ENCODE measurements around the gene TMEM145. TPM values are rescaled to one million over a fixed set of nuclear protein-coding genes. Genes with fewer than 3 reads are reported as not detected.
A peak's percentile ranks its signal among the peaks of the same experiment; 100 is the strongest.

Gene TMEM145
- total and polyA plus RNA-seq, 8 donors, result 0.21 to 1.6 (median 0.89) TPM

- no peak for DNase-seq
- TF ChIP-seq, protein P1, sequence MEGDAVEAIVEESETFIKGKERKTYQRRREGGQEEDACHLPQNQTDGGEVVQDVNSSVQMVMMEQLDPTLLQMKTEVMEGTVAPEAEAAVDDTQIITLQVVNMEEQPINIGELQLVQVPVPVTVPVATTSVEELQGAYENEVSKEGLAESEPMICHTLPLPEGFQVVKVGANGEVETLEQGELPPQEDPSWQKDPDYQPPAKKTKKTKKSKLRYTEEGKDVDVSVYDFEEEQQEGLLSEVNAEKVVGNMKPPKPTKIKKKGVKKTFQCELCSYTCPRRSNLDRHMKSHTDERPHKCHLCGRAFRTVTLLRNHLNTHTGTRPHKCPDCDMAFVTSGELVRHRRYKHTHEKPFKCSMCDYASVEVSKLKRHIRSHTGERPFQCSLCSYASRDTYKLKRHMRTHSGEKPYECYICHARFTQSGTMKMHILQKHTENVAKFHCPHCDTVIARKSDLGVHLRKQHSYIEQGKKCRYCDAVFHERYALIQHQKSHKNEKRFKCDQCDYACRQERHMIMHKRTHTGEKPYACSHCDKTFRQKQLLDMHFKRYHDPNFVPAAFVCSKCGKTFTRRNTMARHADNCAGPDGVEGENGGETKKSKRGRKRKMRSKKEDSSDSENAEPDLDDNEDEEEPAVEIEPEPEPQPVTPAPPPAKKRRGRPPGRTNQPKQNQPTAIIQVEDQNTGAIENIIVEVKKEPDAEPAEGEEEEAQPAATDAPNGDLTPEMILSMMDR (IDR thresholded peaks at IDR 0.05), result no peak
- Histone ChIP-seq H3K27me3 (no peaks in the 10 kb centered on the region), H3K27ac (no peak overlapping the region), H3K4me1 (peaks cover 0 to 14% of the 10 kb centered on the region in 2 donors), H3K36me3 (peaks cover 0 to 22% of the 10 kb centered on the region in 2 donors), H3K4me3 (no peak overlapping the region), H3K9me3 (no peaks in the 10 kb centered on the region)
- intact Hi-C loops (cut with DNase I), result no loop called here
- ATAC-seq, result no peak
Measured at GRCh38 chr19:42343344-42344110, 30.4 kb downstream of the TMEM145 start.

GRCh38 chr19:42344336-42344893, 31.3 kb downstream of the TMEM145 start:
- intact Hi-C loops (cut with DNase I), result no loop called here
- Histone ChIP-seq H3K4me3 (no peak overlapping the region), H3K27ac (no peak overlapping the region), H3K4me1 (peaks cover 0 to 14% of the 10 kb centered on the region in 2 donors), H3K27me3 (no peaks in the 10 kb centered on the region), H3K36me3 (peaks cover 0 to 24% of the 10 kb centered on the region in 2 donors), H3K9me3 (no peaks in the 10 kb centered on the region)
- ATAC-seq (no peak), DNase-seq (peak in 1 of 4 donors; percentile 66)
- TF ChIP-seq, protein P1 (IDR thresholded peaks at IDR 0.05), result no peak

DNA sequence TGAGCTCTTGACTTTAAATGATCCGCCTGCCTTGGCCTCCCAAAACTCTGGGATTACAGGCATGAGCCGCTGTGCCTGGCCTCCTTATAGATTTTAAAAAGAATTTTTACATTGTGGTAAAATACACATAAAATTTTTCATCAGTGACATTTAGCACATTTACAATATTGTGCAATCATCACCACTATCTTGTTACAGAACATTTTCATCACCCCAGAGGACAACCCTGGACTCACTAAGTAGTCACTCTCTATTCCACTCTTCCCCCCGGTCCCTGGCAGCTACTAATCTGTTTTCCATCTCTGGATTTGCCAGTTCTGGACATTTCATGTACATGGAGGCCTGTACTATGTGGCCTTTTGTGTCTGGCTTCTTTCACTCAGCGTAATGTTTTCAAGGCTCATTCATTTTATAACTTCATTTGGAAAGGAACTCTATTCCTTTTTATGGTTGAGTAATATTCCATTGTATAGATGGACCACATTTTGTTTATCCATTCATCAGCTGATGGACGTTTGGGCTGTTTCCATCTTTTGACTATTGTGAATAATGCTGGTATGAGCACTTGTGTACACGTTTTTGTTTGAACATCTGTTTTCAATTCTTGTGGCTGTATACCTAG, 32.2 kb downstream of the TMEM145 start:
- Histone ChIP-seq H3K4me1 (peaks cover 0 to 14% of the 10 kb centered on the region in 2 donors), H3K36me3 (peaks cover 0 to 24% of the 10 kb centered on the region in 2 donors), H3K9me3 (no peaks in the 10 kb centered on the region), H3K4me3 (no peak overlapping the region), H3K27ac (no peak overlapping the region), H3K27me3 (no peaks in the 10 kb centered on the region)
- ATAC-seq (no peak), DNase-seq (no peak)
- TF ChIP-seq, protein P1 (IDR thresholded peaks at IDR 0.05), result no peak
- intact Hi-C loops (cut with DNase I), result no loop called here

DNA sequence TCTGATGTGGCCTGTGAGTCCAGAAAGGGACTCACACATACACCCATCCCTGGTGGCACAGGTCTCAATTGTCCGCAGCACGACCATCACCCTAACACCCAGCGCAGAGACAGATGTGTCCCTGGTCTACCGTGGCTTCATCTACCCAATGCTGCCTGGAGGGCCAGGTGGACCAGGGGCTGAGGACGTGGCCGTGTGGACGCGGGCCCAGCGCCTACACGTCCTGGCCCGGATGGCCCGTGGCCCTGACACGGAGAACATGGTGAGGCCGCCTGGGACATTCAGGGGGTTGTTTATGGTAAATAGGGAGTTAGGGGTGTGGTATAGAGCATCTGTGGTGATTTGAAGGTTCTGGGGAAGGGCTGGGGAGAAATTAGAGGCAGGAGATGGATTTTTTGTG, 35.1 kb downstream of the TMEM145 start:
- Histone ChIP-seq H3K36me3 (peaks cover 0 to 20% of the 10 kb centered on the region in 2 donors), H3K27ac (no peak overlapping the region), H3K27me3 (no peaks in the 10 kb centered on the region), H3K4me1 (peaks cover 0 to 14% of the 10 kb centered on the region in 2 donors), H3K9me3 (no peaks in the 10 kb centered on the region), H3K4me3 (no peak overlapping the region)
- peak in 1 of 4 donors; percentile 49 for DNase-seq
- ATAC-seq, result no peak
- TF ChIP-seq, protein P1 (IDR thresholded peaks at IDR 0.05), result no peak
- intact Hi-C loops (cut with DNase I), result no loop called here
